ENCODE data around the gene AFP.

AFP gene

DNA sequence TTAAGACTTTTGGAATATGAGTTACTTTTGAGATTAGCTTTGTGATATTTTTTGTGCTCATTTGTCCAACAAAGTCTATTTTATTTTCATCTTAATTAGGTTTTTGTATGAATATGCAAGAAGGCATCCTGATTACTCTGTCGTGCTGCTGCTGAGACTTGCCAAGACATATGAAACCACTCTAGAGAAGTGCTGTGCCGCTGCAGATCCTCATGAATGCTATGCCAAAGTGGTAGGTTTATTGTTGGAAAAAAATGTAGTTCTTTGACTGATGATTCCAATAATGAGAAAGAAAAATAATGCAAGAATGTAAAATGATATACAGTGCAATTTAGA is 21.1 kb upstream of the AFP start:
- DNase-seq (ENCODE audit: low read depth): no peak

DNA sequence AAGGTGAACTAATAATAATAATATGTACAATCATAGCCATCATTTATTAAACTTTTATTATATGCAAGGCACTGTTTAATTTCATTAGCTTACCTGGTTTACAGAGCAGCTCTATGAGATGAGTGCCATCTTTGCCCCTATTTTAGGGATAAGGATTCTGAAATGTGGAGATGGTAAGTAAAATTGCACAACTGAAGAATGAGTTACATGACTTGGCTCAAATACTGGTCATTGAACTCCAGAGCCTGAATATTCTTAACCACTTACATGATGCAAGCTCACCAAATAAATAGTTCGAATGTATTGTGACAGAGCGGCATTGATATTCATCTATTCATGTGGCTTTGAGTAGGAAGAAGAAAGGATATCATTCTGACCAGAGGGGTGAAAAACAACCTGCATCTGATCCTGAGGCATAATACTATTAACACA is 20.2 kb upstream of the AFP start:
- no peak for DNase-seq (ENCODE audit: low read depth)

DNA sequence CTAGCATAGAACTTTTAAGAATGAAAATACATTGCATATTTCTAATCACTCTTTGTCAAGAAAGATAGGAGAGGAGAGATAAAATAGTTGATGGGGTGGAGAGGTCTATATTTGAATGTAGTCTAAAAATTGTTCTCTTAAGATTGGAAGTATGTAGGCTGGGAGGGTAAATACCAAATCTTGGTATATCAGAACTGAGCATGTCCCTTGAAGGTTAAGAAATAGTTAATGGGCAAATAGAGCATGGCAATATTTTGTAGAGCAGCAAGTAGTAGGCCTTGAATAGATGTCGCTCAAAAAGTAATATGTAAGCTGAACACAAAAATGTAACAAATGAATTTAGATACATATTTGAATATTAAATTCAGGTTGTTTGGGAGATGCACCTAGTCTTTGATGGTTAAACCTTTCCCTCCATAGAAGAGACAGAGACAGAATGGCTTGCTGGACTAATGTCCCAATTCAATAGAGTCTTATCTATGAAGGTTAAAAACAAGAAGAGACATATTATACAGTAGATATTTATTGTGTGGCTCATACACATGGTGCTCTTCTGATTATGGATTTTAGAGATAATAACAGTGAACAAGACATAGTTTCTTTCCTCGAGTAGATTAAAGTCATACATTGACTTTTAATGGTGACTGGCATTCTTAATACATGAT is 19.5 kb upstream of the AFP start:
- no peak for DNase-seq (ENCODE audit: low read depth)

DNA sequence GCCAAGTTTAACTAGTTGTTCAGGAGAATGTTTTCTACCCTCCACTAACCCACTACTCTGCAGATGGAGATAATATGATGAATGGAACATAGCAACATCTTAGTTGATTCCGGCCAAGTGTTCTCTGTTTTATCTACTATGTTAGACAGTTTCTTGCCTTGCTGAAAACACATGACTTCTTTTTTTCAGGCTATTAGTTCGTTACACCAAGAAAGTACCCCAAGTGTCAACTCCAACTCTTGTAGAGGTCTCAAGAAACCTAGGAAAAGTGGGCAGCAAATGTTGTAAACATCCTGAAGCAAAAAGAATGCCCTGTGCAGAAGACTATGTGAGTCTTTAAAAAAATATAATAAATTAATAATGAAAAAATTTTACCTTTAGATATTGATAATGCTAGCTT is 18.7 kb upstream of the AFP start:
- no peak for DNase-seq (ENCODE audit: low read depth)

GRCh38 chr4:73417973-73418372 is 18.0 kb upstream of the AFP start:
- no peak for DNase-seq (ENCODE audit: low read depth)

- DNase-seq (ENCODE audit: low read depth): no peak
Observed at GRCh38 chr4:73418677-73419076, 17.3 kb upstream of the AFP start.

GRCh38 chr4:73419106-73420038 is 16.6 kb upstream of the AFP start:
- DNase-seq (ENCODE audit: low read depth): no peak

GRCh38 chr4:73420615-73421014 is 15.4 kb upstream of the AFP start:
- DNase-seq (ENCODE audit: low read depth): no peak

DNA sequence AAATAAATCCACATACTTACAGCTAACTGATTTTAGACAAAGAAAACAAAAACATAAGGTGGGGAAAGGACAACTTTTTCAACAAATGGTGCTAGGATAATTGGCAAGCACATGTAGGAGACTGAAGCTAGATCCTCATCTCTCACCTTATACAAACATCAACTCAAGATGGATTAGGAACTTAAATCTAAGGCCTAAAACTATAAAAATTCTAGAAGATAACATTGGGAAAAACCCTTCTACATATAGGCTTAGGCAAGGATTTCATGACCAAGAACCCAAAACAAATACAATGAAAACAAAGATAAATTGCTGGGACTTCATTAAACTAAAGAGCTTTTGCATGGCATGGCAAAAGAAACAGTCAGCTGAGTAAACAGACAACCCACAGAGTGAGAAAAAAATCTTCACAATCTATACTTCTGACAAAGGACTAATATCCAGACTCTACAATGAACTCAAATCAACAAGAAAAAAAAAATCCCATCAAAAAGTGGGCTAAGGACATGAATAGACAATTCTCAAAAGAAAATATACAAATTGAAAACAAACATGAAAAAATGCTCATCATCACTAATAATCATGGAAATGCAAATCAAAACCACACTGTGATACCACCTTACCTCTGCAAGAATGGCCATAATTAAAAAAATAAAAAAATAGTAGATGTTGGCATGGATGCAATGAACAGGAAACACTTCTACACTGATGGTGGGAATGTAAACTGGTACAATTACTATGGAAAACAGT is 14.1 kb upstream of the AFP start:
- no peak for DNase-seq (ENCODE audit: low read depth)

DNA sequence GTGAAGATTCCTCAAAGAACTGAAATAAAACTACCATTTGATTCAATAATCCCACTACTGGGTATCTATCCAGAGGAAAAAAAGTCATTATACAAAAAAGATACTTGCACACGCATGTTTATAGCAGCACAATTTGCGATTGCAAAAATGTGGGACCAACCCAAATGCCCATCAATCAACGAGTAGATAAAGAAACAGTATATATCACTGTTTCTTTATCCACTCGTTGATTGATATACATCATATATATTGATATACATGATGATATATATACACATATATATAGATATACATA is 13.6 kb upstream of the AFP start:
- DNase-seq (ENCODE audit: low read depth): no peak

- no peak for DNase-seq (ENCODE audit: low read depth)
Observed at GRCh38 chr4:73423184-73423583, 12.8 kb upstream of the AFP start.

- no peak for DNase-seq (ENCODE audit: low read depth)
Observed at GRCh38 chr4:73426666-73427065, 9.4 kb upstream of the AFP start.

DNA sequence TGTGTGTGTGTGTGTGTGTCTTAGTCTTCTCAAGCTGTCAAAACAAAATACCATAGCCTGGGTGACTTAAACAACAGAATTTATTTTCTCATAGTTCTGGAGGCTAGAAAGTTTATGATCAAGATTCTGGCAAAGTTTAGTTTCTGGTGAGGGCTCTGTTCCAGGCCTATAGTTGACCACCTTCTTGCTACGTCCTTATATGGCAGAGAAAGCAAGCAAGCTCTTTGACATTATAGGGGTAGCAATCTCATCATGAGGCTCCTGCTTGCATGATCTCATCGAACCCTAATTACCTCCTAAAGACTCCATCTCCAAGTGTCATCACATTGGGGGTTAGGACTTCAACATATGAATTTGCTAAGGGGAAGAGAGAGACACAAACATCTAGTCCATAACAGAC is 6.9 kb upstream of the AFP start:
- DNase-seq (ENCODE audit: low read depth): no peak

- DNase-seq (ENCODE audit: low read depth): no peak
Observed at GRCh38 chr4:73429826-73430587, 6.0 kb upstream of the AFP start.

DNA sequence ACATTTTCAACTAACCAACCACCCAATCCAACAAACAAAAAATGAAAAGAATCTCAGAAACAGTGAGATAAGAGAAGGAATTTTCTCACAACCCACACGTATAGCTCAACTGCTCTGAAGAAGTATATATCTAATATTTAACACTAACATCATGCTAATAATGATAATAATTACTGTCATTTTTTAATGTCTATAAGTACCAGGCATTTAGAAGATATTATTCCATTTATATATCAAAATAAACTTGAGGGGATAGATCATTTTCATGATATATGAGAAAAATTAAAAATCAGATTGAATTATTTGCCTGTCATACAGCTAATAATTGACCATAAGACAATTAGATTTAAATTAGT is 4.2 kb upstream of the AFP start:
- no peak for DNase-seq (ENCODE audit: low read depth)

DNA sequence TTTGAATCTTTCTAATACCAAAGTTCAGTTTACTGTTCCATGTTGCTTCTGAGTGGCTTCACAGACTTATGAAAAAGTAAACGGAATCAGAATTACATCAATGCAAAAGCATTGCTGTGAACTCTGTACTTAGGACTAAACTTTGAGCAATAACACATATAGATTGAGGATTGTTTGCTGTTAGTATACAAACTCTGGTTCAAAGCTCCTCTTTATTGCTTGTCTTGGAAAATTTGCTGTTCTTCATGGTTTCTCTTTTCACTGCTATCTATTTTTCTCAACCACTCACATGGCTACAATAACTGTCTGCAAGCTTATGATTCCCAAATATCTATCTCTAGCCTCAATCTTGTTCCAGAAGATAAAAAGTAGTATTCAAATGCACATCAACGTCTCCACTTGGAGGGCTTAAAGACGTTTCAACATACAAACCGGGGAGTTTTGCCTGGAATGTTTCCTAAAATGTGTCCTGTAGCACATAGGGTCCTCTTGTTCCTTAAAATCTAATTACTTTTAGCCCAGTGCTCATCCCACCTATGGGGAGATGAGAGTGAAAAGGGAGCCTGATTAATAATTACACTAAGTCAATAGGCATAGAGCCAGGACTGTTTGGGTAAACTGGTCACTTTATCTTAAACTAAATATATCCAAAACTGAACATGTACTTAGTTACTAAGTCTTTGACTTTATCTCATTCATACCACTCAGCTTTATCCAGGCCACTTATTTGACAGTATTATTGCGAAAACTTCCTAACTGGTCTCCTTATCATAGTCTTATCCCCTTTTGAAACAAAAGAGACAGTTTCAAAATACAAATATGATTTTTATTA is 3.6 kb upstream of the AFP start:
- DNase-seq (ENCODE audit: low read depth): no peak

DNA sequence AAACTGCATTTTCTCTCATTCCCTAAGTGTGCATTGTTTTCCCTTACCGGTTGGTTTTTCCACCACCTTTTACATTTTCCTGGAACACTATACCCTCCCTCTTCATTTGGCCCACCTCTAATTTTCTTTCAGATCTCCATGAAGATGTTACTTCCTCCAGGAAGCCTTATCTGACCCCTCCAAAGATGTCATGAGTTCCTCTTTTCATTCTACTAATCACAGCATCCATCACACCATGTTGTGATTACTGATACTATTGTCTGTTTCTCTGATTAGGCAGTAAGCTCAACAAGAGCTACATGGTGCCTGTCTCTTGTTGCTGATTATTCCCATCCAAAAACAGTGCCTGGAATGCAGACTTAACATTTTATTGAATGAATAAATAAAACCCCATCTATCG is 2.9 kb upstream of the AFP start:
- no peak for DNase-seq (ENCODE audit: low read depth)

- DNase-seq (ENCODE audit: low read depth): no peak
Observed at GRCh38 chr4:73434311-73434710, 1.7 kb upstream of the AFP start.

- no peak for DNase-seq (ENCODE audit: low read depth)
Observed at GRCh38 chr4:73436674-73437557, 895 bp downstream of the AFP start.

DNA sequence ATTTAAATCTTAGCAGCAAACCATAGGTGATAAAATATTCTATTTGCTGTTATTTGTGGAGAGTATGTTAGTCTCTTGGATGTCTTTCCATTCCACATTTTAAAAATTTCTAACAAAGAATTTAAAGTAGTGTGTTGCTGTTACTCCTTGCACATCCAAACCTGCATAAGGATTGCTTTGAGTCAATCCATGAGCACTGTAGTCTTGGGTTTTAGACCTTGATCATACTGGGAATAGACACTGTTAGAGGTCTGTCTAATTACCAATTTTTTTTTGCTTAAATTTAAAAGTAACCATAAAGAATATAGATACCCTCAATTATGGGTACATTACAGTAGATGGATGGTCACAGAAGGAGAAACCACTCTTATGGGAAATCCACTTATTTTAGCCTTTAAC is 1.5 kb downstream of the AFP start:
- DNase-seq (ENCODE audit: low read depth): no peak

DNA sequence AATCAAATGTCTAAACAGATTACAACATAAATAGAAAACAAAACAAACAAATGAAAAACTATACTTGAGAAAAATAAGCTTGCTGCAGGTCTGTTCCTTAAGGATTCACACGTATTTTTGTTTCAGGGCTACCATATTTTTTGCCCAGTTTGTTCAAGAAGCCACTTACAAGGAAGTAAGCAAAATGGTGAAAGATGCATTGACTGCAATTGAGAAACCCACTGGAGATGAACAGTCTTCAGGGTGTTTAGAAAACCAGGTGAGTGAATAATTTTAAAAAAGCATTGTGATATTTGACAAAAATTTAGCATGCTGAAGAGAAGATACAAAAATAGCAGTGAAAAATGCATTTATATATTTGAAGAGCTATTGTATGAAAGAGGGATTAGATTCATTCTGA is 2.0 kb downstream of the AFP start:
- no peak for DNase-seq (ENCODE audit: low read depth)

Data from stimulated activated CD8-positive, alpha-beta memory T cell treated with anti-CD3 and anti-CD28 coated beads, Interleukin-4, amount 100 ng/mL, for 24 hours (primary cell).